22Rv1 (cell line): ENCODE measurements around the gene ZNF85.

Experiments used
- ZFX ChIP-seq: fragments of 450-650 bp; IDR thresholded peaks from 2 replicates; pipeline ENCODE4 v1.6.1; 2017; ENCODE audit warnings: antibody characterized with exemption, borderline replicate concordance
- TF ChIP-seq, protein P1 (sequence below): fragments of 450-650 bp; IDR thresholded peaks from 2 replicates; pipeline ENCODE4 v1.5.1; 2017; ENCODE audit warnings: mild to moderate bottlenecking

GRCh38 chr19:20969898-20970297 is 46.8 kb downstream of the ZNF85 start:
- TF ChIP-seq, protein P1, sequence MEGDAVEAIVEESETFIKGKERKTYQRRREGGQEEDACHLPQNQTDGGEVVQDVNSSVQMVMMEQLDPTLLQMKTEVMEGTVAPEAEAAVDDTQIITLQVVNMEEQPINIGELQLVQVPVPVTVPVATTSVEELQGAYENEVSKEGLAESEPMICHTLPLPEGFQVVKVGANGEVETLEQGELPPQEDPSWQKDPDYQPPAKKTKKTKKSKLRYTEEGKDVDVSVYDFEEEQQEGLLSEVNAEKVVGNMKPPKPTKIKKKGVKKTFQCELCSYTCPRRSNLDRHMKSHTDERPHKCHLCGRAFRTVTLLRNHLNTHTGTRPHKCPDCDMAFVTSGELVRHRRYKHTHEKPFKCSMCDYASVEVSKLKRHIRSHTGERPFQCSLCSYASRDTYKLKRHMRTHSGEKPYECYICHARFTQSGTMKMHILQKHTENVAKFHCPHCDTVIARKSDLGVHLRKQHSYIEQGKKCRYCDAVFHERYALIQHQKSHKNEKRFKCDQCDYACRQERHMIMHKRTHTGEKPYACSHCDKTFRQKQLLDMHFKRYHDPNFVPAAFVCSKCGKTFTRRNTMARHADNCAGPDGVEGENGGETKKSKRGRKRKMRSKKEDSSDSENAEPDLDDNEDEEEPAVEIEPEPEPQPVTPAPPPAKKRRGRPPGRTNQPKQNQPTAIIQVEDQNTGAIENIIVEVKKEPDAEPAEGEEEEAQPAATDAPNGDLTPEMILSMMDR: no peak
- TF ChIP-seq ZFX: no peak
